ENCODE measurements around the gene FHOD3.

DNA sequence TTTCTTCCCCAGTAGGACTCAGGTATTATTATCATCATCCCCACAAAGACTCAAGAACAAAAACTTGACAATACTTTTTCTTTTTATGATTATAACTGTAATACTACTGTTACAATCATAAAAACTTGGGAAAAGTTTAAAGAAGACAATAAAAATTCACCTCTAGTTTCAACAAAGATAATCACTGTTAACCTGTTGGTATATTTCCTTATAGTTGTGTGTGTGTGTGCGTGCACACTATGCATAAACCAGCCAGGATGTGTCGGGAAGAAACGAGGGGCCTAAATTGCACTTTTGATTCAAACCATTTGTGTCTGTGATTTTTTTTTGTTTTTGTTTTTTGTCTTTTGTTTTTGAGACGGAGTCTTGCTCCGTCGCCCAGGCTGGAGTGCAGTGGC is 298.3 kb downstream of the FHOD3 start:
- TF ChIP-seq, protein P1, sequence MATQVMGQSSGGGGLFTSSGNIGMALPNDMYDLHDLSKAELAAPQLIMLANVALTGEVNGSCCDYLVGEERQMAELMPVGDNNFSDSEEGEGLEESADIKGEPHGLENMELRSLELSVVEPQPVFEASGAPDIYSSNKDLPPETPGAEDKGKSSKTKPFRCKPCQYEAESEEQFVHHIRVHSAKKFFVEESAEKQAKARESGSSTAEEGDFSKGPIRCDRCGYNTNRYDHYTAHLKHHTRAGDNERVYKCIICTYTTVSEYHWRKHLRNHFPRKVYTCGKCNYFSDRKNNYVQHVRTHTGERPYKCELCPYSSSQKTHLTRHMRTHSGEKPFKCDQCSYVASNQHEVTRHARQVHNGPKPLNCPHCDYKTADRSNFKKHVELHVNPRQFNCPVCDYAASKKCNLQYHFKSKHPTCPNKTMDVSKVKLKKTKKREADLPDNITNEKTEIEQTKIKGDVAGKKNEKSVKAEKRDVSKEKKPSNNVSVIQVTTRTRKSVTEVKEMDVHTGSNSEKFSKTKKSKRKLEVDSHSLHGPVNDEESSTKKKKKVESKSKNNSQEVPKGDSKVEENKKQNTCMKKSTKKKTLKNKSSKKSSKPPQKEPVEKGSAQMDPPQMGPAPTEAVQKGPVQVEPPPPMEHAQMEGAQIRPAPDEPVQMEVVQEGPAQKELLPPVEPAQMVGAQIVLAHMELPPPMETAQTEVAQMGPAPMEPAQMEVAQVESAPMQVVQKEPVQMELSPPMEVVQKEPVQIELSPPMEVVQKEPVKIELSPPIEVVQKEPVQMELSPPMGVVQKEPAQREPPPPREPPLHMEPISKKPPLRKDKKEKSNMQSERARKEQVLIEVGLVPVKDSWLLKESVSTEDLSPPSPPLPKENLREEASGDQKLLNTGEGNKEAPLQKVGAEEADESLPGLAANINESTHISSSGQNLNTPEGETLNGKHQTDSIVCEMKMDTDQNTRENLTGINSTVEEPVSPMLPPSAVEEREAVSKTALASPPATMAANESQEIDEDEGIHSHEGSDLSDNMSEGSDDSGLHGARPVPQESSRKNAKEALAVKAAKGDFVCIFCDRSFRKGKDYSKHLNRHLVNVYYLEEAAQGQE (IDR thresholded peaks at IDR 0.05; ENCODE audit: insufficient read depth in 1 of 2, low read depth in 2 of 2, low read length in 2 of 2): no peak
- TF ChIP-seq SIN3A (IDR thresholded peaks at IDR 0.05; ENCODE audit: borderline replicate concordance, insufficient read depth, low read length): no peak
- no peak for TF ChIP-seq POLR2AphosphoS5 (IDR thresholded peaks at IDR 0.05; ENCODE audit: low read depth, low read length)

Measured in PFSK-1 (cell line).